Testis (tissue), 5 donors: Measurements from ENCODE around the gene GRAPL. TPM values are rescaled to one million over a fixed set of nuclear protein-coding genes. Genes with fewer than 3 reads are reported as not detected.
A peak's percentile ranks its signal among the peaks of the same experiment; 100 is the strongest.
"Not testable (repeated sequence)": the region's sequence is repeated elsewhere in the genome, so short reads cannot be mapped to it uniquely, and the experiment has no call there.

Experiments used
- DNase-seq: peaks from one replicate; pipeline ENCODE4 v3.0.0-alpha.2; 2019
- H3K27ac ChIP-seq, 2 donors: fragments of 200-600 bp; sonication (generic); one replicate each; pipeline ENCODE4 v1.5.1; 2019
- H3K27me3 ChIP-seq: fragments of 200-600 bp; sonication (generic); one replicate; pipeline ENCODE4 v1.5.1; 2019
- H3K36me3 ChIP-seq: fragments of 200-600 bp; sonication (generic); one replicate; pipeline ENCODE4 v1.5.1; 2017; ENCODE audit warnings: low read depth; ENCODE audit errors: missing control alignments
- H3K4me1 ChIP-seq: fragments of 200-600 bp; sonication (generic); one replicate; pipeline ENCODE4 v1.5.1; 2019
- H3K4me3 ChIP-seq, 2 donors: fragments of 200-600 bp; sonication (generic); one replicate each; pipeline ENCODE4 v1.5.1; 2017 to 2019
- H3K9me3 ChIP-seq: fragments of 200-600 bp; sonication (generic); one replicate; pipeline ENCODE4 v1.5.1; 2017
- WGBS, 2 donors: methylation state at CpG; one replicate each; pipeline ENCODE4 v1.1.5; 2018; 5-methylcytosine and 5-hydroxymethylcytosine counted together
- intact Hi-C: fragments of 100-400 bp; cut with DNase I; formaldehyde crosslinking; loops from one replicate; pipeline ENCODE4 v1.15.1; 2023; ENCODE audit warnings: low total_unique reads
- long read RNA-seq, 2 donors: transcript quantifications; one replicate each; lab custom pipeline, GENCODE V29; 2026
- polyA plus RNA-seq: library from polyadenylated mRNA; stranded (reverse); fragments of 350-450 nt; fragmentation: Illumina TruSeq; extraction: RNeasy Lipid Tissue Mini Kit (QIAGEN cat#74804); gene quantifications from one replicate; pipeline ENCODE4 v1.2.3, GENCODE V29; 2014; ENCODE audit warnings: low read depth, low replicate concordance; ENCODE audit not compliant: insufficient read depth
- total RNA-seq, 2 donors: library from RNA; depleted of rRNA; stranded (reverse); fragments of >200 nt; gene quantifications; one replicate each; pipeline ENCODE4 v1.2.3, GENCODE V29; 2016

Gene GRAPL
- 1 to 10 TPM; 2.0 to 2.2 TPM for total RNA-seq
- 9.5 TPM for polyA plus RNA-seq
- long read RNA-seq, donor 1, partial matches to known transcripts = 27 of 53 reads
- long read RNA-seq, donor 1, other reads (novel, unspliced or antisense) = 26 of 53 reads
- long read RNA-seq, donor 2 = 0 reads

DNA sequence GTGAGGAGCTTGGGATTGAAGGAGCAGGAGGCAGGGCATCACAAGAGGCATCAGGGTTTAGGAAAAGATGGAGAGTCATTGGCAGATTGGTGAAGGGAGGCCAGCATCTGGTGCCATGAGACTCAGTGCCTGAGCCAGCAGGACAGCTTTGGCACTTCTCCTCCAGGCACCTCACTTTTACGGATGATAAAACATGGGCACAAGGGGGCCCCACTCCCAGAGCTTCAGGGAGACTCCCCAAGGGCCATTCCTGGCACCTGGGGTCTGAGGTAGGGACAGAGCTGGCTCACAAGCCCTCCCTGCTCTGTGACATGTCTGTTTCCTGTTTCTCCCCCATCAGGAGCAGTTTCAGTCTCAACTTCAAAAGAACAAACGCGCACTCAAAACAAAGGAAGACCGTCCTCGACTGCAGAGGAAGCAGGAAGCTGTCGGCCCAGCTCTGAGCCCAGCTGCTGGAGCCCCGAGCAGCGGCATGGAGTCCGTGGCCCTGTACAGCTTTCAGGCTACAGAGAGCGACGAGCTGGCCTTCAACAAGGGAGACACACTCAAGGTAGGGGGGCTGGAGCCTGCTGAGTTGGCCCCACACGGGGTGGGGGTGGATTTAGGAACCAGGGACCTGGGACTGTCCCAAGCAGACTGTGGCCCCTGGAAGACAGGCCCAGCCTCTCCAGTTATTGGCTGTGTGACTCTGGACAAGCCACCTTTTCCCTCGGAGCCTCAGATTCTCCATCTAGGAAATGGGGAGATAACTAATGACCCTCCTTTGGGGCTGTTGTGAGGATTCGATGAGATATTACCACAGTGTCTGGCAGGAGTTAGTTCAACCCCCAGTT lies at the start of gene GRAPL:
GRAPL (plus strand) TSS at position 442 of the 833 bp plus-strand sequence; CDS start at position 473, 31 bp downstream.
- H3K4me3 ChIP-seq, H3K27ac ChIP-seq, H3K36me3 ChIP-seq, intact Hi-C loops, H3K27me3 ChIP-seq, H3K9me3 ChIP-seq, DNase-seq, H3K4me1 ChIP-seq: not testable (repeated sequence)
- WGBS, 2 donors = no CpG with 5 or more reads among the region's 14 CpGs

DNA sequence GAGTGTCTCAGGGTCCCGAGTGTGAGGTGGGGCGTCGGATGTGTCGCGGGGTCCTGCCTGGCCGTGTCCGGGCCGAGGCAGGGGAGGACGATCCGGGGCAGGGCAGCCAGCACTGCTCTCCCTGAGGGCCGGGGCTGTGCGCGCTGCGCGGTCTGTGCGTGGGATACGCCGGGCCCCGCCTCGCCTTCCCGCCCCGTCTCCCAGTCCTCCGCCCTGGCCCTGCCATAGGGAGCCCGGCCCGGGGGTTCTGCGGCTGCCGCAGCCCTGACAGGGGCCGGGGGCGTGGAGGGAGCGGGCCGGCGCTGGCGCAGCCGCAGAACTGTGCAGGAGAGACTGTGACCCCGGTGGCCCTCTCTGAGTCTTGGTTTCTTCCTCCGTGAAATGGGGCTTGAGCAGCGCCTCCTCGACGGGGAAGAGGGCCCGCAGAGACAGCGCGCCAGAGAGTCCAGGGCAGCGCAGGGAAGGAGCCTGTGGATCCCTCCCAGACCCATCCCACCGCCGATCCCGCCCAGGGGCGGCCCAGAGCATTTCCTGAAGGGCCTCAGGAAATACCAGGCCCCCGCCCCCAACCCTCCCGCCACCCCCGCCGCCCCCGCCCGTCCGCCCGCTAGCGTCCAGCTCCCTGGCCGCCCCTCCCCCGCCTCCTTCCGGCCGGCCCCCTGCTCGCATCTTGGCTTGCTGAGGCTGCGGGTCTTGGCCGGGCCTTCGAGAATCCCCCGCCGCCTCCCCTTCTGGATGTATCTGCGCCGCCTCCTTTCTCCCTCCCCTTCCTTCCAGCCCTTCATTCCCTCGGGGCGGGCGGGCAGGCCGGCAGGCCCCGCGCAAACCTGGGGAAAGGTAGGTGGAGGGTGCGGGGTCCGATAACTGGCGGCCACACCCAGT lies 38.3 kb upstream of the GRAPL start:
- peak; percentile 16 for DNase-seq
- 3% methylated on average over 12 of the region's 77 CpGs; no CpG with 5 or more reads in 1 of the 2 donors for WGBS, 2 donors
- H3K9me3 ChIP-seq, H3K27me3 ChIP-seq, H3K36me3 ChIP-seq, intact Hi-C loops, H3K4me1 ChIP-seq, H3K27ac ChIP-seq: not testable (repeated sequence)
- peak overlapping the region in 1 of 2 donors; percentile 41 for H3K4me3 ChIP-seq

DNA sequence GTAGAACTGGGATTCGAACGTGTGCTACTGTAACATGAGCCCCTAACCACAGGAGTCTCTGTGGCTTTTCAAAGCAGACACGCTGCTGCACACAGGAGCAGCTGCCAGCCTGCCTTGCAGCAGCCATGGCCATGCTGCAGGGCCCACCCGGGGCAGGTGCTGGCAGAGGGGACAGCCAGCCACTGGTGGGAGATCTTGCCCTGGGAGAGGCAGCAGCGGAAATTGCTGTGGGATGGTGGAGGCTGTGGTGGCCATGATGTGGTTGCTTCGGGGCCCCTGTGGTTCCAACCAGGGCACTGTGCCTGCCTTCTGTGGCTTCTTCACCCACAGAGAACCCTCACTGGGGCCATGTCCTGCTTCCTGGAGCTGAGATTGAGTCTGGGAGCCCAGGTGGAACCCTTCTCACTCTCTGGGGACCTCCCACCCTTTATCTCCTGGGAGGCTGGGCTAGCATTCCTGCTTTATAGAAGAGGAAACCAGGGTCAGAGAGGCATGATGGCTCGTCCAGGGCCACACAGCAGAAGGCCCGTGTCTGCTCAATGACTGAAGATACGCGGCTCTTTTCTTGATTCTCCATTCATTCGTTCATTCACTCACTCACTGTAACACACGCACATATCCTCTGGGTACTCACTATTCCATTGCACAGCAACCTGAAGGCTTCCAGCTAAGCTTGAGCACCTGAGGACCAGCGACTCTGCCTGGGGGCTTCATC lies 37.2 kb upstream of the GRAPL start:
- H3K36me3 ChIP-seq, DNase-seq, H3K4me3 ChIP-seq, H3K4me1 ChIP-seq, intact Hi-C loops, H3K27ac ChIP-seq, H3K9me3 ChIP-seq, H3K27me3 ChIP-seq: not testable (repeated sequence)
- WGBS, 2 donors = no CpG with 5 or more reads among the region's 13 CpGs

DNA sequence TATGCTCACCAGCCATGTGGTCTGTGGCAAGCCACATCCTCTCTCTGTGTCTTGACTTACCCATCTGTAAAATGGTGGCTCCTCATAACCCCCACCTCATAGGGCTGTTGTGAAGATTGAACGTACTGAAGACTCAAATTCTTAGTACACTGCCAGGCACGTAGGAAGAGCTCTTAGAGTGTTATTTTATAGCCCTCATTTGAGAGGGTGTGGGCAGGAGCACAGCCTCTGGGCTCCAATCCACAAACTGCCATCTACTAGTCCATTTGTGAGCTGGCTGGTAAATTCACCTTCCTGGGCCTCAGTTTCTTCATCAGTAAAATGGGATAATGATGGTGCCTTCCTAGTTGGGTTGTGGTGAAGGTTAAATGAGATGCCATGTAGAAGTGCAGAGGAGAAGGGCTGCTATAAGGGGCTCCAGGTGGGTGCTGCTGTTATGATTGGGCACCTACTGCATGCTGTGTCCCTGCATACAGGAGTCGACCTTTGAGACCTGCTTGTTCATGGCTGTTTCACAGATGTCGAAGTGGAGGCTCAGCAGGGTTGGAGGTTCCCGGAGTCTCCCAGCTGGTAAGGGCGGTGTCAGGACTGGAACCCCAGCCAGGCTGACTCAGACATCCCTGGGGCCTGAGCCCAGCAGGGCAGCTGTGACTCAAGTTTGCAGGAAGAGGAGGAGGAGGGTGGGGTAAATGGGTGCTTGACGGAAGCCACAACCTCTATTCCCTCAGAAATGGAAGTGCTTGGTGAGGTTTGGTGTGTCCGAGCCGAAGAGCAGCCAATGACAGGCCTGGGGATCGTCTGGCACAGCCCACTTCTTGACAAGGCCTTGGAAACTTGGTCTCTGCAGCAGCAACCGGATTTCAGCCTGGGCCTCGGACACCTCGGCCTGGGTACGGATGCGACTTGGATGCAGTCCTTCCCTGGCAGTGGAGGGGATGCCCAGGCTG lies 34.4 kb upstream of the GRAPL start:
- H3K4me3 ChIP-seq, H3K9me3 ChIP-seq, intact Hi-C loops, H3K4me1 ChIP-seq, H3K27me3 ChIP-seq, H3K36me3 ChIP-seq, H3K27ac ChIP-seq: not testable (repeated sequence)
- DNase-seq = peak; percentile 25
- WGBS, 2 donors = 70% methylated on average over 13 of the region's 15 CpGs; no CpG with 5 or more reads in 1 of the 2 donors

GRCh38 chr17:19093684-19094438 lies 33.5 kb upstream of the GRAPL start:
- WGBS, 2 donors = 93% methylated on average over 7 of the region's 15 CpGs; no CpG with 5 or more reads in 1 of the 2 donors
- H3K4me1 ChIP-seq, H3K36me3 ChIP-seq, intact Hi-C loops, H3K27ac ChIP-seq, H3K27me3 ChIP-seq, H3K4me3 ChIP-seq, H3K9me3 ChIP-seq: not testable (repeated sequence)
- peak; percentile 11 for DNase-seq

DNA sequence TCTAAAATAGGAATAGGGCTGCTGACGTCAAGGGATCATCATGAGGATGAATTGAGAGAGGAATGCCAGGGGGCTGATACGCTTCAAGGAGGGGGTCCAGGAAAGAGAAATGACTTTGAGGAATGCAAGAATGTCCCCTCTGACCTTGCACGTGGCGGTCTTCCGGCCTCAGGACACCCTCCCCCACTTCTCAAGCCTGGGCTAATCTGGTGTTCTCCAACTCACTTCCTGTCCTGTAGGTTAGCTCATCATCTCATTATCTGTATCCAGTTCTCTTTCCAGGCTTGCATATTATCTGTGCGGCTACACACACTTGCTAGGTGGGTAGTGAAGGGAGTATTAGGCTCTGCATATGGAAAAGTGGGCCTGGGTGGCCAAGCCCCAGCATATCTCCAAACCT lies 18.9 kb upstream of the GRAPL start:
- H3K4me3 ChIP-seq, H3K27ac ChIP-seq, H3K36me3 ChIP-seq, H3K27me3 ChIP-seq, H3K4me1 ChIP-seq, intact Hi-C loops, H3K9me3 ChIP-seq: not testable (repeated sequence)
- peak; percentile 10 for DNase-seq
- WGBS, 2 donors = 35 to 67% methylated on average over 3 of the region's 6 CpGs

DNA sequence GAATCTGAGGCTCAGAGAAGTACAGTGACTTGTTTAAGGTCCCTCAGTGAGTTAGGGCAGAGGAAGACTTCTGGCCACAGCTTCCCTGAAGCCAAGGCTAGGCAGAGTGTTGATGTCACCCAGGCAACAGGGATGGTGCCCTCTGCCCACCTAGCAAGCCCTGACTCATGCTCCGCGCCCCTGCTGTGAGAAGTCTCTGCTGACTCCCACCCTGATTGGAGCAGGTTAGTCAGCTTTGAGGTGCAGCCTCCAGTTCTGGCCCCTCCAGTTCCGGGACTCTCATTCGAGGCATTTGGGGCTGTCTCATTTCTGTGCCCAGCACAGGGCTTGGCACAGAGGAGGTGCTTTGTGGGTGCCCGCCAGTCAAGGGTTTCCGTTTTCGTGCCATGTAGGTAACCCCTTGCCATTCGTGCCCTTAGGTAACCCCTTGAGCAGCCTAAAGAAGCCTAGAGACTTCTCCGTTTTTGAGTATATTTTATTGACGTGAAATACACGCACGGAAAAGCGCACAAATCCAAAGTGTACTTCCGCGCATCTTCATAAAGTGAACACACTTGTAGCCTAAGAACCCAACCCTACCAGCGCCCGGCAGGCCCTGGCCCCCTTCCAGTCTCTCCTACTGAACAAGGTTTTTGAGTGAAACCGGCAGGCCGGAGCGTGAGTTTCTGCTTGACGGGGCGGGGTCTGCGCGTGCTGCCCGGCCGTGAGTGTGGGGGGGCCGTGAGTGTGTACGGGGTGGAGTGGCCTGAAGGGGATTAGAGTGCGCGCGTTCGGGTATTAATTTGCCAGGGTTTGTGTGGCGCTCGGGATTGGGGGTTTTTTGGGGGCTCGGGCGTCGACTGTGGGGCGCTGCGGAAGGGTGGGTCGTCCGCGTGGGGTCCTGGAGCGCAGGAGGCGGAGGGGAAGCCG lies 16.9 kb upstream of the GRAPL start:
- H3K27me3 ChIP-seq, H3K9me3 ChIP-seq, DNase-seq, intact Hi-C loops, H3K4me1 ChIP-seq, H3K27ac ChIP-seq, H3K36me3 ChIP-seq: not testable (repeated sequence)
- H3K4me3 ChIP-seq = peak overlapping the region in 1 of 2 donors; percentile 63
- WGBS, 2 donors = 0% methylated on average over 3 of the region's 45 CpGs; no CpG with 5 or more reads in 1 of the 2 donors
